ENCODE data around the gene AKR1B1.

- TF ChIP-seq CTCF (conservative IDR thresholded peaks at IDR 0.05 in 1 of 2, IDR thresholded peaks at IDR 0.05 in 1 of 2; ENCODE audit: low read depth in 1 of 2, low read length in 2 of 2) (no peak), EZH2 (IDR thresholded peaks at IDR 0.05; ENCODE audit: low read length, missing control alignments) (no peak)
These were observed 3.5 kb upstream of the AKR1B1 start for GRCh38 chr7:134462337-134462925.
